ENCODE measurements around the gene EIF3F.

- TF ChIP-seq POLR2AphosphoS5 (IDR thresholded peaks at IDR 0.05; ENCODE audit: low read depth, low read length), result no peak
- TF ChIP-seq SPI1 (IDR thresholded peaks at IDR 0.05; ENCODE audit: low read depth, low read length), result no peak
Observed at GRCh38 chr11:8033305-8034105, 46.4 kb downstream of the EIF3F start.

Data from GM12891 (cell line).